ENCODE data around the gene NXNL2.

Gene NXNL2

DNA sequence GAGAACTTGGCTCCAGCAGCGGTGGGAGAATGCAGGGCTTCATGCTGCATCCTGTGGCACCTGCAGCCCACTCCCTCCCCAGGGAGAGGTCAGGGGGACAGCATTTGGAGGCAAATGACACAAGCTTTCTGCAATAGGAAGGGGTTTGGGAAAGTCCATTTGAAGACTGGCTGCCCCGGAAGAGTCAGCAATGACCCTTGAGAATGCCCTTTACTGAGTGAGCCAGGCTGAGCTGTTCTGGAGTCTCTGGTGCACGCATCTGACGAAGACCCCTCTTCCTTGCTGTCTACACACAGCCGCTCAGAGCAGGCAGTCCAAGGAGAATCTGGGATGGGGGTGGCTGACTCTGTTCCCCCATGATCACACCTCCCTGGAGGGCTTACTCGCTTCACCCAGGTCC lies 5.5 kb upstream of the NXNL2 start:
- in situ Hi-C loops (cut with MboI; ENCODE audit: low pct_unique_long_range_greater_than_20kb, low sequenced_read_pairs, unreplicated experiment), result no loop called here
- no peak for DNase-seq (ENCODE audit: low spot score)
- TF ChIP-seq, protein P1, sequence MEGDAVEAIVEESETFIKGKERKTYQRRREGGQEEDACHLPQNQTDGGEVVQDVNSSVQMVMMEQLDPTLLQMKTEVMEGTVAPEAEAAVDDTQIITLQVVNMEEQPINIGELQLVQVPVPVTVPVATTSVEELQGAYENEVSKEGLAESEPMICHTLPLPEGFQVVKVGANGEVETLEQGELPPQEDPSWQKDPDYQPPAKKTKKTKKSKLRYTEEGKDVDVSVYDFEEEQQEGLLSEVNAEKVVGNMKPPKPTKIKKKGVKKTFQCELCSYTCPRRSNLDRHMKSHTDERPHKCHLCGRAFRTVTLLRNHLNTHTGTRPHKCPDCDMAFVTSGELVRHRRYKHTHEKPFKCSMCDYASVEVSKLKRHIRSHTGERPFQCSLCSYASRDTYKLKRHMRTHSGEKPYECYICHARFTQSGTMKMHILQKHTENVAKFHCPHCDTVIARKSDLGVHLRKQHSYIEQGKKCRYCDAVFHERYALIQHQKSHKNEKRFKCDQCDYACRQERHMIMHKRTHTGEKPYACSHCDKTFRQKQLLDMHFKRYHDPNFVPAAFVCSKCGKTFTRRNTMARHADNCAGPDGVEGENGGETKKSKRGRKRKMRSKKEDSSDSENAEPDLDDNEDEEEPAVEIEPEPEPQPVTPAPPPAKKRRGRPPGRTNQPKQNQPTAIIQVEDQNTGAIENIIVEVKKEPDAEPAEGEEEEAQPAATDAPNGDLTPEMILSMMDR (IDR thresholded peaks at IDR 0.05; ENCODE audit: extremely low read depth, insufficient read depth, missing control alignments), result no peak

DNA sequence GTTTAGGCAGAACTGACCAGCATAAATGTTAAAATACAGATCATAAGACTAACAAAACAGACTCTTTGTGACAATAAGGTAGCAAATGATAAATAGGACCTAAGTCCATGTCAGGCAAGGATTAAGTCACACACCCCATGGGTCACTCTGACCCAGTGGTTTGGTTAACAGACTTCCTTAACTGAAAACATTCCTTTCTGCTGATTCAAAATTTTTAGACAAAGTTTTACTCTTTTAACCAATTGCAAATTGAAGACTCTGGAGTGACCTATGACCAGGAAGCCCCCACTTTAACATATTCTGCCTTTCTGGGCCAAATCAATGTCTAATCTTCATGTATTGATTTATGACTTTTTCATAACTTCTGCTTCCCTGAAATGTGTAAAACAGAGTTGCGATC lies 4.9 kb upstream of the NXNL2 start:
- in situ Hi-C loops (cut with MboI; ENCODE audit: low pct_unique_long_range_greater_than_20kb, low sequenced_read_pairs, unreplicated experiment), result no loop called here
- TF ChIP-seq, protein P1 (IDR thresholded peaks at IDR 0.05; ENCODE audit: extremely low read depth, insufficient read depth, missing control alignments), result no peak
- no peak for DNase-seq (ENCODE audit: low spot score)

DNA sequence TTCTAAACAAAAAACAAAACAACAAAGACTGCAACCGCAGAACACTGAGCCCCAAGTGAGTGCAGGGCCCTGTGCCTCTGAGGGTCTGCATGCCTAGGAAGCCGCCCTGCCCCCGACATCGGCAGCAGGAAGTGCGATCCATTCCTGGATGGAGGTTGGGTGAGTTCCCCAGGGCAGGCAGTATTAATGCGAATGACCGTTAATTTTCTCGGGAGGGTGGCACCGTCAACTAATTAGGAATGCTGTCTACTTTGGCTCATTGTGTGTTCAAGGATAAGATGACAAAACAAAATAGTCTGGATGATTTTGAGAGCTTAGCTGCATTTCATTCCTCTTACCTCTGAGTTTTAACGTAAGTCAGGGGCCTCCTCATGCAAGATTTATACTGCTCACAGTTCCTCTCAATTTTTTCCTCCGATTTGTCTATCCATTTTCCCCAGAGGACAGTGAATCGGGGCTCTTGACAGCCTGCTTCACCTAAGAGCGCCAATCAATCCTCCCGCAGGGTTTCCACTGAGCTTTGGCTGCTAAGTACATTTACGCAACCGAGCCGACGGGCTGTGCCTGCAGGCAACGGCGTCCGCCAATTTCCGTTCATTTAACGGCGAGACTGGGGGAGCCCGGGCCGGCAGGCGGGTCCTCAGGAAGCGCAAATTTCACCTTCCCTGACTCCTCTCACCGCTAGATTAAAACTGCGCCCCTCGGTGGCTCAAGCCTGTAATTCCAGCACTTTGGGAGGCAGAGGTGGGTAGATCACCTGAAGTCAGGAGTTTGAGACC lies 2.9 kb upstream of the NXNL2 start:
- TF ChIP-seq, protein P1 (IDR thresholded peaks at IDR 0.05; ENCODE audit: extremely low read depth, insufficient read depth, missing control alignments), result no peak
- in situ Hi-C loops (cut with MboI; ENCODE audit: low pct_unique_long_range_greater_than_20kb, low sequenced_read_pairs, unreplicated experiment), result no loop called here
- DNase-seq (ENCODE audit: low spot score), result no peak

DNA sequence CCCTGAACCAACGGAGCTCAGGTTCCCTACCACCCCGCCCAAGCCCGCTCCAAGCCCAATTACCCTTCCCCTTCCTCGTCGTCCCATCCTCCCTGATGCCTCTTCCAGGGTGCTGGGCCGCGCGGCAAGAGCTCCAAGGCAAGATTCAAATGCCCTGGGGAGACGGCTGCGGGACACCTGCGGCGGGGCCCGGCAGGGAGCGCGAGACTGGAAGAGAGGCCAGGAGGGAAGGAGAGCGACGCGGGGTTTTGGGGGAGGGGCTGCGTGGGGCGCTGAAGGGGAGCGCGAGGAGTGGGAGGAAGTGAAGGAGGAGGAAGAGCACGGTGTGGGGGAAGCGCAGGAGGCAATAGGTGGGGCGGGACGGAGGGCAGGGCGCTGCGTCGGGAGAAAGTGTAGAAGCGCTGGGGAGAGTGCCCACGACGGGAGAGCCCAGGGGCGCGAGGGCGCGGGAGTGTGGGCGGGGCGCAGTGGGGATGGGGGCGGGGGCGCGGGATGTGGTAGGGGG lies 975 bp upstream of the NXNL2 start:
- TF ChIP-seq, protein P1 (IDR thresholded peaks at IDR 0.05; ENCODE audit: extremely low read depth, insufficient read depth, missing control alignments), result no peak
- DNase-seq (ENCODE audit: low spot score), result no peak
- in situ Hi-C loops (cut with MboI; ENCODE audit: low pct_unique_long_range_greater_than_20kb, low sequenced_read_pairs, unreplicated experiment), result no loop called here

DNA sequence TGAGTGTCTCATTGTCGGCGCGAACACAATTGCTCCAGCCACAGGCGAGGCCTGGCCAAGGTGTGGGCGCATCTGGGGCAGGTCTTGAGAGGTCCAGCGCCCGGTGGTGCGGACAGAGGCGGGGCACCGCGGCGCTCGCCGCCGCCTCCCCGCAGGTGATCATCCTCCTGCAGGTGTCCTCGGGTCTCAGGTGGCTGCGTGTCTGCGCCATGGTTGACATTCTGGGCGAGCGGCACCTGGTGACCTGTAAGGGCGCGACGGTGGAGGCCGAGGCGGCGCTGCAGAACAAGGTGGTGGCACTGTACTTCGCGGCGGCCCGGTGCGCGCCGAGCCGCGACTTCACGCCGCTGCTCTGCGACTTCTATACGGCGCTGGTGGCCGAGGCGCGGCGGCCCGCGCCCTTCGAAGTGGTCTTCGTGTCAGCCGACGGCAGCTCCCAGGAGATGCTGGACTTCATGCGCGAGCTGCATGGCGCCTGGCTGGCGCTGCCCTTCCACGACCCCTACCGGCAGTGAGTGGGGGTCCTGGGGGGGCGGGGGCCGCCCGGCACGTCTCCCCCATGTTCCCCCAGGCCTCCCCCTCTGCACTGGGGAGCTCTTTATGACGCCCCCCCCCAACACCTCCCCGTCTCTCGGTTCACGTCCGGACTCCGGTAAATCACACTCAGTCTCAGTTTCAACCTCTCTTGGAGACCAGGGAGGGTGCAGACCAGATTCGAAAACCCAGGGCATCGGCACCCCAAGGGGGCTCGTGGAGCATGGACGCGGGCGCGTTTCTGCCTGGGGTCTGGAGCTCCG lies 446 bp downstream of the NXNL2 start:
- TF ChIP-seq, protein P1 (IDR thresholded peaks at IDR 0.05; ENCODE audit: extremely low read depth, insufficient read depth, missing control alignments), result no peak
- DNase-seq (ENCODE audit: low spot score), result no peak
- in situ Hi-C loops (cut with MboI; ENCODE audit: low pct_unique_long_range_greater_than_20kb, low sequenced_read_pairs, unreplicated experiment), result no loop called here

DNA sequence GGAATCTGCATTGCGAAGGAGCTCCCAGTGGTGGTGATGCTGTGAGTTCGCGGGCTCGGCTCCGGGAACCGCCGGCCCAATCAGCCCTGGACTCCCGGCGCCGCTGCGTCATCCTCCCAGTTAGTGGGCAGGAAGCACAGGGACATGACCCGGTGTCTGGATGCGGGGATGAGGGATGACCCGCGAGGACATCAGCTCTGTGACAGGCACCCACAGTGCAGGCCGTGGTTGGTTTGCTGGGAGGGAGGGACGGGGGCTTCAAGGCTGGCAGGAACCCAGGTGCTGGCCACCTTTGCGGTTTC lies 996 bp downstream of the NXNL2 start:
- no peak for DNase-seq (ENCODE audit: low spot score)
- in situ Hi-C loops (cut with MboI; ENCODE audit: low pct_unique_long_range_greater_than_20kb, low sequenced_read_pairs, unreplicated experiment), result no loop called here
- TF ChIP-seq, protein P1 (IDR thresholded peaks at IDR 0.05; ENCODE audit: extremely low read depth, insufficient read depth, missing control alignments), result no peak
